HepG2 (cell line): ENCODE measurements around the gene GFER. TPM values are rescaled to one million over a fixed set of nuclear protein-coding genes. Genes with fewer than 3 reads are reported as not detected.

ENCODE experiments used
- ATRX ChIP-seq: sonication (generic); formaldehyde crosslinking; IDR thresholded peaks from 2 replicates; pipeline ENCODE4 v1.4.0; 2020; ENCODE audit warnings: missing genetic modification reagents, borderline replicate concordance
- FUBP1 ChIP-seq: sonication (generic); formaldehyde crosslinking; IDR thresholded peaks from 2 replicates; pipeline ENCODE4 v1.5.1; 2020; ENCODE audit warnings: missing genetic modification reagents, mild to moderate bottlenecking, borderline replicate concordance
- NR2C2 ChIP-seq: sonication (generic); formaldehyde crosslinking; IDR thresholded peaks from 2 replicates; pipeline ENCODE4 v1.4.0; 2020; ENCODE audit warnings: missing genetic modification reagents, mild to moderate bottlenecking, moderate library complexity, borderline replicate concordance
- PHF5A ChIP-seq: IDR thresholded peaks from one replicate; pipeline ENCODE4 v1.6.1; 2018; ENCODE audit warnings: low read depth, missing genetic modification reagents; ENCODE audit not compliant: unreplicated experiment
- RFX5 ChIP-seq: IDR thresholded peaks from 2 replicates; pipeline ENCODE4 v1.6.1; 2011; ENCODE audit warnings: low read depth, low read length, improper control_type of control experiment
- TAF15 ChIP-seq: fragments of 200-400 bp; formaldehyde crosslinking; IDR thresholded peaks from one replicate; pipeline ENCODE4 v1.6.1; 2018; ENCODE audit warnings: mild to moderate bottlenecking, low read depth, low read length; ENCODE audit not compliant: poor library complexity, severe bottlenecking
- YEATS2 ChIP-seq: sonication (generic); formaldehyde crosslinking; IDR thresholded peaks from 2 replicates; pipeline ENCODE4 v1.4.0; 2020; ENCODE audit warnings: missing genetic modification reagents, borderline replicate concordance
- ZNF180 ChIP-seq: sonication (generic); formaldehyde crosslinking; IDR thresholded peaks from 2 replicates; pipeline ENCODE4 v1.4.0; 2020; ENCODE audit warnings: low read depth, missing genetic modification reagents, borderline replicate concordance
- ZNF207 ChIP-seq: fragments of 450-650 bp; IDR thresholded peaks from 2 replicates; pipeline ENCODE4 v1.6.1; 2016; ENCODE audit warnings: antibody characterized with exemption, borderline replicate concordance
- ZNF260 ChIP-seq: sonication (generic); formaldehyde crosslinking; IDR thresholded peaks from 2 replicates; pipeline ENCODE4 v1.4.0; 2020; ENCODE audit warnings: missing genetic modification reagents, low read depth, mild to moderate bottlenecking, borderline replicate concordance
- ZNF331 ChIP-seq: sonication (generic); formaldehyde crosslinking; IDR thresholded peaks from 2 replicates; pipeline ENCODE4 v1.4.0; 2020; ENCODE audit warnings: missing genetic modification reagents
- ZNF333 ChIP-seq: sonication (generic); formaldehyde crosslinking; IDR thresholded peaks from 2 replicates; pipeline ENCODE4 v1.4.0; 2020; ENCODE audit warnings: mild to moderate bottlenecking, missing genetic modification reagents, borderline replicate concordance
- ZNF335 ChIP-seq: sonication (generic); formaldehyde crosslinking; IDR thresholded peaks from 2 replicates; pipeline ENCODE4 v1.4.0; 2020; ENCODE audit warnings: missing genetic modification reagents
- ZNF530 ChIP-seq: sonication (generic); formaldehyde crosslinking; IDR thresholded peaks from 2 replicates; pipeline ENCODE4 v1.5.0; 2020; ENCODE audit warnings: low read depth, mild to moderate bottlenecking, missing genetic modification reagents
- ZNF557 ChIP-seq: sonication (generic); formaldehyde crosslinking; IDR thresholded peaks from 2 replicates; pipeline ENCODE4 v1.4.0; 2020; ENCODE audit warnings: missing genetic modification reagents
- ZNF674 ChIP-seq: sonication (generic); formaldehyde crosslinking; IDR thresholded peaks from 2 replicates; pipeline ENCODE4 v1.5.0; 2020; ENCODE audit warnings: low read depth, mild to moderate bottlenecking, missing genetic modification reagents
- ZNF749 ChIP-seq: sonication (generic); formaldehyde crosslinking; IDR thresholded peaks from 2 replicates; pipeline ENCODE4 v1.8.0; 2022; ENCODE audit warnings: mild to moderate bottlenecking, missing genetic modification reagents, moderate library complexity, borderline replicate concordance
- ZNF777 ChIP-seq: sonication (generic); formaldehyde crosslinking; IDR thresholded peaks from 2 replicates; pipeline ENCODE4 v1.4.0; 2020; ENCODE audit warnings: missing genetic modification reagents
- ZNF850 ChIP-seq: sonication (generic); formaldehyde crosslinking; conservative IDR thresholded peaks from 2 replicates; pipeline ENCODE4 v1.9.0; 2021; ENCODE audit warnings: mild to moderate bottlenecking, missing genetic modification reagents
- polyA plus RNA-seq, 8 experiments: library from polyadenylated mRNA; depleted of rRNA in 3 of 8; stranded (reverse) in 7 of 8; unstranded in 1 of 8; fragments of >200 nt; fragmentation: Illumina TruSeq in 4 of 8; extraction: Trizol in 4 of 8; gene quantifications; 2 replicates each; pipeline versions ENCODE4 v1.2.1 to v1.2.3, GENCODE V29; 2011 to 2016; ENCODE audit warnings: low read depth in 4 of 8, missing spikeins in 1 of 8, mixed read lengths in 1 of 8; ENCODE audit not compliant: insufficient read depth in 1 of 8
- total RNA-seq, 5 experiments: library from RNA; depleted of rRNA; stranded (reverse); fragments of >200 nt; fragmentation: Illumina TruSeq; extraction: Trizol; gene quantifications; 2 replicates each; pipeline ENCODE4 v1.2.3, GENCODE V29; 2016; ENCODE audit warnings: low read depth in 1 of 5
- TF ChIP-seq, protein P1 (sequence below), 2 experiments: sonication (generic) in 1 of 2; formaldehyde crosslinking in 1 of 2; IDR thresholded peaks; 2 replicates each; pipeline versions ENCODE4 v1.4.0 to v1.6.1; 2016 to 2020; ENCODE audit warnings: borderline replicate concordance in 1 of 2, low read depth in 1 of 2, mild to moderate bottlenecking in 1 of 2, missing genetic modification reagents in 1 of 2
- TF ChIP-seq, protein P2 (sequence below): sonication (generic); formaldehyde crosslinking; IDR thresholded peaks from 2 replicates; pipeline ENCODE4 v1.4.0; 2020; ENCODE audit warnings: mild to moderate bottlenecking, missing genetic modification reagents

Gene GFER
- total and polyA plus RNA-seq, 2 of the 13 experiments (the other 11 are each of a cell fraction or from before 2014, with no cell fraction given): 28.6 to 71.7 TPM

- TF ChIP-seq ZNF333 (CRISPR knock-in tag): peak; percentile 86; the same call in 1 of the 2 replicates
- no peak; the same call in 1 of the 2 replicates for TF ChIP-seq ZNF674 (CRISPR knock-in tag)
- TF ChIP-seq ZNF207: no peak
- TF ChIP-seq, protein P1, sequence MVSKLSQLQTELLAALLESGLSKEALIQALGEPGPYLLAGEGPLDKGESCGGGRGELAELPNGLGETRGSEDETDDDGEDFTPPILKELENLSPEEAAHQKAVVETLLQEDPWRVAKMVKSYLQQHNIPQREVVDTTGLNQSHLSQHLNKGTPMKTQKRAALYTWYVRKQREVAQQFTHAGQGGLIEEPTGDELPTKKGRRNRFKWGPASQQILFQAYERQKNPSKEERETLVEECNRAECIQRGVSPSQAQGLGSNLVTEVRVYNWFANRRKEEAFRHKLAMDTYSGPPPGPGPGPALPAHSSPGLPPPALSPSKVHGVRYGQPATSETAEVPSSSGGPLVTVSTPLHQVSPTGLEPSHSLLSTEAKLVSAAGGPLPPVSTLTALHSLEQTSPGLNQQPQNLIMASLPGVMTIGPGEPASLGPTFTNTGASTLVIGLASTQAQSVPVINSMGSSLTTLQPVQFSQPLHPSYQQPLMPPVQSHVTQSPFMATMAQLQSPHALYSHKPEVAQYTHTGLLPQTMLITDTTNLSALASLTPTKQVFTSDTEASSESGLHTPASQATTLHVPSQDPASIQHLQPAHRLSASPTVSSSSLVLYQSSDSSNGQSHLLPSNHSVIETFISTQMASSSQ (IDR thresholded peaks at IDR 0.05; ENCODE audit: low read depth): peak; percentile 75; the same call in 1 of the 2 replicates
- TF ChIP-seq, protein P1 (CRISPR knock-in tag; IDR thresholded peaks at IDR 0.05; ENCODE audit: borderline replicate concordance): peak; percentile 78; the same call in 1 of the 2 replicates
- no peak for TF ChIP-seq ZNF530 (CRISPR knock-in tag)
- no peak for TF ChIP-seq ZNF557
- TF ChIP-seq ATRX: no peak
- TF ChIP-seq ZNF749 (CRISPR knock-in tag): no peak
- TF ChIP-seq YEATS2 (CRISPR knock-in tag): no peak; the same call in 1 of the 2 replicates
- TF ChIP-seq NR2C2: peak; percentile 25; the same call in 1 of the 2 replicates
- peak; percentile 82 for TF ChIP-seq ZNF335 (CRISPR knock-in tag)
- TF ChIP-seq TAF15: no peak
- peak; percentile 13; the same call in 1 of the 2 replicates for TF ChIP-seq ZNF180 (CRISPR knock-in tag)
- no peak; the same call in 1 of the 2 replicates for TF ChIP-seq ZNF777 (CRISPR knock-in tag)
- TF ChIP-seq, protein P2, sequence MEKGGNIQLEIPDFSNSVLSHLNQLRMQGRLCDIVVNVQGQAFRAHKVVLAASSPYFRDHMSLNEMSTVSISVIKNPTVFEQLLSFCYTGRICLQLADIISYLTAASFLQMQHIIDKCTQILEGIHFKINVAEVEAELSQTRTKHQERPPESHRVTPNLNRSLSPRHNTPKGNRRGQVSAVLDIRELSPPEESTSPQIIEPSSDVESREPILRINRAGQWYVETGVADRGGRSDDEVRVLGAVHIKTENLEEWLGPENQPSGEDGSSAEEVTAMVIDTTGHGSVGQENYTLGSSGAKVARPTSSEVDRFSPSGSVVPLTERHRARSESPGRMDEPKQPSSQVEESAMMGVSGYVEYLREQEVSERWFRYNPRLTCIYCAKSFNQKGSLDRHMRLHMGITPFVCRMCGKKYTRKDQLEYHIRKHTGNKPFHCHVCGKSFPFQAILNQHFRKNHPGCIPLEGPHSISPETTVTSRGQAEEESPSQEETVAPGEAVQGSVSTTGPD (CRISPR knock-in tag): peak; percentile 76
- peak; percentile 44 for TF ChIP-seq ZNF331 (CRISPR knock-in tag)
- no peak for TF ChIP-seq PHF5A (CRISPR knock-in tag)
- no peak for TF ChIP-seq ZNF260 (CRISPR knock-in tag)
- no peak for TF ChIP-seq FUBP1 (CRISPR knock-in tag)
- no peak for TF ChIP-seq RFX5
- TF ChIP-seq ZNF850: no peak
These were observed 43.5 kb upstream of the GFER start (continued) for GRCh38 chr16:1940273-1941161.
